ENCODE data around the gene SOX18. TPM values are rescaled to one million over a fixed set of nuclear protein-coding genes. Genes with fewer than 3 reads are reported as not detected.

Gene SOX18
- total and polyA plus RNA-seq, 2 of the 13 experiments (the other 11 are each of a cell fraction or from before 2014, with no cell fraction given): 1.6 to 1.9 TPM

GRCh38 chr20:64056889-64057627 is 7.6 kb upstream of the SOX18 start (continued):
- TF ChIP-seq GMEB2 (CRISPR knock-in tag; IDR thresholded peaks at IDR 0.05; ENCODE audit: low read depth) (no peak), AGO1 (IDR thresholded peaks at IDR 0.05; ENCODE audit: low read depth, low read length, poor library complexity, severe bottlenecking) (peak; percentile 80), FOXO4 (CRISPR knock-in tag; conservative IDR thresholded peaks at IDR 0.05) (no peak), IRF2 (CRISPR knock-in tag; IDR thresholded peaks at IDR 0.05) (no peak), THYN1 (CRISPR knock-in tag; IDR thresholded peaks at IDR 0.05; ENCODE audit: borderline replicate concordance, low read depth) (no peak), TRIM22 (IDR thresholded peaks at IDR 0.05) (no peak), NR0B2 (CRISPR knock-in tag; IDR thresholded peaks at IDR 0.05) (peak; percentile 53), NR2F6 (IDR thresholded peaks at IDR 0.05) (no peak), NR2F6 (CRISPR knock-in tag; IDR thresholded peaks at IDR 0.05) (no peak), TBX2 (CRISPR knock-in tag; IDR thresholded peaks at IDR 0.05; ENCODE audit: borderline replicate concordance) (no peak; the same call in 1 of the 2 replicates), ZFP36L2 (CRISPR knock-in tag; IDR thresholded peaks at IDR 0.05) (no peak), DMAP1 (CRISPR knock-in tag; IDR thresholded peaks at IDR 0.05) (no peak; the same call in 1 of the 2 replicates), FLYWCH1 (CRISPR knock-in tag; IDR thresholded peaks at IDR 0.05) (peak; percentile 33; the same call in 1 of the 2 replicates), PREB (CRISPR knock-in tag; IDR thresholded peaks at IDR 0.05) (no peak), PAXIP1 (CRISPR knock-in tag; conservative IDR thresholded peaks at IDR 0.05) (no peak), NBN (conservative IDR thresholded peaks at IDR 0.05) (no peak), ZNF276 (CRISPR knock-in tag; IDR thresholded peaks at IDR 0.05; ENCODE audit: low read depth) (peak; percentile 82; the same call in 1 of the 2 replicates), ZSCAN22 (CRISPR knock-in tag; IDR thresholded peaks at IDR 0.05) (no peak; the same call in 1 of the 2 replicates)

Measured in HepG2 (cell line).